ENCODE measurements around the gene SFI1. TPM values are rescaled to one million over a fixed set of nuclear protein-coding genes. Genes with fewer than 3 reads are reported as not detected.

The SFI1 gene
- total RNA-seq, 1 donor from 2014 or later: 24.8 TPM

DNA sequence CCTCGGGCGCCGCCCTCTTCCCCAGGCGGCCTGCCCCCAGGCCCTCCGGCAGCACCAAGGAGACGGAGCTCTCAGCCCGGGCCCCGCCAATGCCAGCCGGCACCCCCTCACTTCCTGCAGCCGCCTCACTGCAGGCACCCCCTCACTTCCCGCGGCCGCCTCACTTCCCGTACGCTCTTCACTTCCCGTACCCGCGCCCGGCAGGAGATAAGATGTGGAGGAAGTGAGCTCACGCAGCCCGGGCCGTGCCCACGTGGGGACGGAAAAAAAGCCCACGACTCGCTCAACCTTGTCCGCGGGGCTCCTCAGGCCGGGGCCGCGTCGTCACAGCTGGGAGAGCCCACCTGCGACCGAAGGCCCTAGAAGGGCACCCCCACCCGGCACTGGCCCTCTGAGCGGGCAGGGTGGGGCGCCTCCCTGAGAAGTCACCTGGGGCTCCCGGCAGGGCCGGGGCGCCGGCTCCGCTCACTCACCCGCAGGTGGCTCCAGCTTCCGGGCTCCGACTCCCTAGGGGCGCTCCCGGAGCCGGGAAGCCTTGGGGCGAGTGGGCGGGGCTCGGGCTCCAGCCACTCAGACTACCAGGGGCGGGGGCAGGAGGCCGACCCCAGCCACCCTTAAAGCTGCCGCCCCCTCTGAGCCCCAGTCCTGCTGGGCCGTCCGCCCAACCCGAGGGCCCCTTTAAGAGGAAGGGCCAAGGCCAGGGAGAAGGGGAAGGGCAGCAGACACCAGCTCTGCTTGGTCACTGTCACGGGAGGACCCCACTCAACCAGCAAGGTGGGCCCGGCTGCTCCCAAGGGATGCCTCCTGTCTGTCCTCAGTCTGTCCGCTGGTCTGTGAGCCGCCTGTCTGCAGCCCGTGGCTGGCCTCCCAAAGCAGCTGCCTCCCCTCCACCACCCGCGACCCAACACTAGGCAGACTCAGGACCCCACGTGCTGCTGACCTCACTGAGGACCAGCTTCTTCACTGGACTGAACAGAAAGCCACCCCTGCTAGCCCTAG lies 134.3 kb downstream of the SFI1 start:
- TF ChIP-seq, protein P1, sequence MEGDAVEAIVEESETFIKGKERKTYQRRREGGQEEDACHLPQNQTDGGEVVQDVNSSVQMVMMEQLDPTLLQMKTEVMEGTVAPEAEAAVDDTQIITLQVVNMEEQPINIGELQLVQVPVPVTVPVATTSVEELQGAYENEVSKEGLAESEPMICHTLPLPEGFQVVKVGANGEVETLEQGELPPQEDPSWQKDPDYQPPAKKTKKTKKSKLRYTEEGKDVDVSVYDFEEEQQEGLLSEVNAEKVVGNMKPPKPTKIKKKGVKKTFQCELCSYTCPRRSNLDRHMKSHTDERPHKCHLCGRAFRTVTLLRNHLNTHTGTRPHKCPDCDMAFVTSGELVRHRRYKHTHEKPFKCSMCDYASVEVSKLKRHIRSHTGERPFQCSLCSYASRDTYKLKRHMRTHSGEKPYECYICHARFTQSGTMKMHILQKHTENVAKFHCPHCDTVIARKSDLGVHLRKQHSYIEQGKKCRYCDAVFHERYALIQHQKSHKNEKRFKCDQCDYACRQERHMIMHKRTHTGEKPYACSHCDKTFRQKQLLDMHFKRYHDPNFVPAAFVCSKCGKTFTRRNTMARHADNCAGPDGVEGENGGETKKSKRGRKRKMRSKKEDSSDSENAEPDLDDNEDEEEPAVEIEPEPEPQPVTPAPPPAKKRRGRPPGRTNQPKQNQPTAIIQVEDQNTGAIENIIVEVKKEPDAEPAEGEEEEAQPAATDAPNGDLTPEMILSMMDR (IDR thresholded peaks at IDR 0.05; ENCODE audit: unreplicated experiment): no peak
- Mint-ChIP-seq H3K4me3 (ENCODE audit: unreplicated experiment) (peak overlapping the region; percentile 93), H3K9me3 (ENCODE audit: unreplicated experiment) (no peaks in the 10 kb centered on the region), H3K4me1 (ENCODE audit: unreplicated experiment) (peaks cover 49% of the 10 kb centered on the region), H3K36me3 (ENCODE audit: low read depth, unreplicated experiment) (peaks cover 6% of the 10 kb centered on the region), H3K27me3 (ENCODE audit: unreplicated experiment) (peaks cover 15% of the 10 kb centered on the region), H3K27ac (ENCODE audit: unreplicated experiment) (peak overlapping the region; percentile 89)
- DNase-seq (ENCODE audit: low spot score): peak; percentile 82

DNA sequence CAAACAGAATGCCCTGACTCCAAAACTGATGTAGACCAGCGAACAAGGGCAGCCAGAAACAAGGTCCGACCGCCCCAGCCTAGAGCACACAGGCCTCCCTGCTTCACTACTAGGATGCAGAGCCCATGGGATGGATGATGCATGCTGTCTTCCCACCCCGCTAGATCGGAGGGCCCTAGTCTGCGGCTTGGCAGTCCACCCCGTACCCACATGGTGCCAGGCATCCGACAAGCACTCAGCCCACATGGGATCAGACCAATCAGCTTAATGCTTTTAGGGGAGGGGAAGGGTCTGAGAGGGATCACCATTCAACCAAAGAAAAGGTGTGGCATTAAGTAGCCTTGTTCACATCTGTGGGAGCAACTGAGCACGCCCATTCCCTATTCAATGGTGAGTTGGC lies 135.1 kb downstream of the SFI1 start:
- peaks cover 12% of the 10 kb centered on the region for H3K27me3 Mint-ChIP-seq (ENCODE audit: unreplicated experiment)
- no peaks in the 10 kb centered on the region for H3K9me3 Mint-ChIP-seq (ENCODE audit: unreplicated experiment)
- peak overlapping the region; percentile 78 for H3K27ac Mint-ChIP-seq (ENCODE audit: unreplicated experiment)
- DNase-seq (ENCODE audit: low spot score): no peak
- TF ChIP-seq, protein P1 (IDR thresholded peaks at IDR 0.05; ENCODE audit: unreplicated experiment): no peak
- H3K4me3 Mint-ChIP-seq (ENCODE audit: unreplicated experiment): peak overlapping the region; percentile 87
- peaks cover 6% of the 10 kb centered on the region for H3K36me3 Mint-ChIP-seq (ENCODE audit: low read depth, unreplicated experiment)
- H3K4me1 Mint-ChIP-seq (ENCODE audit: unreplicated experiment): peaks cover 41% of the 10 kb centered on the region

DNA sequence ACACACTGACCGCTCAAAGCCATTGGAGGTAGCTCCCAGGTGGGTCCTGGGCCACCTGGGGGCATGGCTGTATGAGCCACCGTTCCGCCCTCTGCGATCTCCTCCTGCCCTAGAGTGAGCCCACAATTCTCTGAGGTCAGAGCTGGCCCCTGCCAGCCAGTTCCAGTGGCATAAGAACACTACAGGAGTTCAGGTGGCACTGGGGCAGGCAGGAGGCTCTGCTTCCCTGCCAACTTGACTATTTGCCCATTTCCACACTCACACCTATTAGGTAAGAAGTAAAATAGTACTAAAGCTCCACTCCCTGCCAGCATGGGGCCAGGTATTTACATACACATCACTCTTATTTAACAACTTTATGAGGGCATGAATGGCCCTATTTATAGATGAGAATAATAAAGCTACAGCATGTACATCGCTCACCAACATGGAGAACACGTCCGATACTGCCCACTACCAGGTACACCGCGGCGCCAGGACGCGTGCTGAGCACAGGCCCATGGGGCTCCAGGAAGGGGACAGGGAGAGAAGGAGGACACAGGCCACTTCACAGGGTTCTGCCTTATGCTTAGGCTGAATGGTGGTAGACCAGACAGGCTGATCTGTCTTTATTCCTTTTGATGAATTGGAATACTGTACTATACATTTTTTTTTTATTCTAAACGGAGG lies 139.4 kb downstream of the SFI1 start:
- TF ChIP-seq, protein P1 (IDR thresholded peaks at IDR 0.05; ENCODE audit: unreplicated experiment): no peak
- DNase-seq (ENCODE audit: low spot score): no peak
- H3K4me3 Mint-ChIP-seq (ENCODE audit: unreplicated experiment): no peak overlapping the region
- no peak overlapping the region for H3K27ac Mint-ChIP-seq (ENCODE audit: unreplicated experiment)
- no peaks in the 10 kb centered on the region for H3K9me3 Mint-ChIP-seq (ENCODE audit: unreplicated experiment)
- no peaks in the 10 kb centered on the region for H3K36me3 Mint-ChIP-seq (ENCODE audit: low read depth, unreplicated experiment)
- H3K4me1 Mint-ChIP-seq (ENCODE audit: unreplicated experiment): peaks cover 13% of the 10 kb centered on the region
- peaks cover 3% of the 10 kb centered on the region for H3K27me3 Mint-ChIP-seq (ENCODE audit: unreplicated experiment)

DNA sequence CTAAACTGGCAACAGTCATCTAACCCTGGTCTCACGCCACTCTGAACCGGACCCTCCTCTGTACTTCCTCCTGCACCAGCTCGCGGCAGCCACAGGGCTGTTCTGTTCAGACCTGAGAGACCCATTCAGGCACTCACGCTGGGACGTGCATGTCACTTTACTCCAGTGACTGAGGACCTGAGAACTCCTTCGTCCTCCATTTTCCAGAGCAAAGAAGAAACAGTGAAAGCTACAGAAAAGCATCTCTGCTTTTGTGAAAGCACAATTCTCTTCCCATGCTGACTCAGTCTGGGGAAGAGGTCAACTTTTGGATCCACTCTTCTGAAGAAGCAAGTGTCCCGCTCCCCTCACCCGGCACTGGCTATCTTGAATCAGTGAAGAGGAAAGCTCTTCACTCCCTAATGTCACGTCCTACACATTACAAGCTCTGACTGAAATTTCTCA lies 141.1 kb downstream of the SFI1 start:
- TF ChIP-seq, protein P1 (IDR thresholded peaks at IDR 0.05; ENCODE audit: unreplicated experiment): no peak
- H3K4me3 Mint-ChIP-seq (ENCODE audit: unreplicated experiment): no peak overlapping the region
- no peaks in the 10 kb centered on the region for H3K27me3 Mint-ChIP-seq (ENCODE audit: unreplicated experiment)
- no peak overlapping the region for H3K27ac Mint-ChIP-seq (ENCODE audit: unreplicated experiment)
- H3K4me1 Mint-ChIP-seq (ENCODE audit: unreplicated experiment): peaks cover 3% of the 10 kb centered on the region
- no peak for DNase-seq (ENCODE audit: low spot score)
- no peaks in the 10 kb centered on the region for H3K9me3 Mint-ChIP-seq (ENCODE audit: unreplicated experiment)
- peaks cover 4% of the 10 kb centered on the region for H3K36me3 Mint-ChIP-seq (ENCODE audit: low read depth, unreplicated experiment)
